SK-N-MC (cell line): Measurements from ENCODE around the gene COL3A1.

ENCODE experiments used
- EZH2 ChIP-seq: fragments of 200-600 bp; sonication (generic); IDR thresholded peaks from one replicate; pipeline ENCODE4 v1.6.1; 2017; ENCODE audit warnings: antibody characterized with exemption
- FOXP2 ChIP-seq: optimal IDR thresholded peaks from 2 replicates; pipeline ENCODE3; 2011; ENCODE audit warnings: mild to moderate bottlenecking, moderate library complexity; ENCODE audit not compliant: insufficient read depth; ENCODE audit errors: extremely low read length, control extremely low read depth
- POLR2AphosphoS5 ChIP-seq: IDR thresholded peaks from 2 replicates; pipeline ENCODE4 v1.6.1; 2012; ENCODE audit warnings: mild to moderate bottlenecking, low read depth, low read length, borderline replicate concordance

DNA sequence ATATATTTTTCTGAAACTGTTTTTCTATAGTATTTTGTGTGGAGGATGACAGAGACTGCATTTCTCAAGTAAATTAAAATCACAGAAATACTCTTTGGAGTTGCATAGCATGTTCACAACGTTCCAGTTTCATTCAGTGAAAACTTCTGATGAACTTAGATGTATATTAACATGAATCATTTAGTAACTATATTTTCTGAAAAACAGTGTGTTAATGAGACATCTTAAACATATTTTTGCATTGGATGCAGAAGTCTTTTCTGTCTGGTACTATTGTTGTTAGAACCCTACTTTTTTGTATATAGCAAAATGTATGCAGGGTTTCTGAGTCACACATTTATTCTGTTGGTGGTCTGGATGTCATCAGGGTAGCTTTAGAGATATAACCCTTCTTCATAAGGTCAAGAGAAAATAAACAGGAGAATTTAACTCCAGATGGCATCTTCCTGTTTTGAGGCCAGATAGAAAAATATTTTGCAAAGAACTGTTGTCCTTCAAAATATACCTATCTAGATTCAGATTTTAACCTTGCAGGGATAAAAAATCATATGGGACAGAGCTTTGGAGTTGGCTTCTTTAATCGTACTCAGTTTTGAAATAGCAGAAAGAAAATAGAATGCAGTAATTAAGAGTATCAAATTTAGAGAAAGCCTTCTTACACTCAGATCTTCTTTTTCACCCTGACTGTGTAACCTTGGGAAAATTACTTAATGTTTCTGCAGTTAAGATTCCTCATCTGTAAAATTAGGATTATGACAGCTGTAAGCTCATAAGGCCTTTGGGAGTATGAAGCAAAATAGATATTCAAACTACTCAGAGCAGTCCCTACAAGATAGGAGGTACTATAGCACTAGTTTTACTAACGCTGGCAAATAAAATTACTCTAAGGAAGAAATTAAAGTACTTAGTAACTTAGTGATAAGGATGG is 5.3 kb downstream of the COL3A1 start:
- no peak for TF ChIP-seq EZH2
- TF ChIP-seq POLR2AphosphoS5 = no peak
- TF ChIP-seq FOXP2 = no peak
